HG02763 (cell line): ENCODE data around the gene EML6.

Experiments
- ATAC-seq: cut with Tn5 transposase; IDR thresholded peaks from one replicate; pipeline ENCODE4 v1.9.1; 2021; ENCODE audit warnings: mild to moderate bottlenecking, moderate library complexity; ENCODE audit not compliant: unreplicated experiment

EML6 gene

GRCh38 chr2:54957321-54957999, 234.0 kb downstream of the EML6 start:
- no peak for ATAC-seq

- ATAC-seq: no peak
Observed at GRCh38 chr2:54958717-54959371, 235.4 kb downstream of the EML6 start.

- no peak for ATAC-seq
Observed at GRCh38 chr2:54960164-54960563, 236.7 kb downstream of the EML6 start.

- no peak for ATAC-seq
Observed at GRCh38 chr2:54962511-54962910, 239.0 kb downstream of the EML6 start.

- ATAC-seq: no peak
Observed at GRCh38 chr2:54962935-54963440, 239.5 kb downstream of the EML6 start.

GRCh38 chr2:54963476-54963875, 240.0 kb downstream of the EML6 start:
- ATAC-seq: no peak

- ATAC-seq: no peak
Observed at GRCh38 chr2:54964271-54964670, 240.8 kb downstream of the EML6 start.

- ATAC-seq: no peak
Observed at GRCh38 chr2:54964816-54965215, 241.4 kb downstream of the EML6 start.

GRCh38 chr2:54965425-54965824, 242.0 kb downstream of the EML6 start:
- ATAC-seq: no peak

GRCh38 chr2:54966165-54966832, 242.8 kb downstream of the EML6 start:
- no peak for ATAC-seq

- ATAC-seq: no peak
Observed at GRCh38 chr2:54966837-54967236, 243.4 kb downstream of the EML6 start.

GRCh38 chr2:54967269-54967668, 243.8 kb downstream of the EML6 start:
- ATAC-seq: no peak

GRCh38 chr2:54967759-54968365, 244.4 kb downstream of the EML6 start:
- ATAC-seq: no peak

- ATAC-seq: no peak
Observed at GRCh38 chr2:54968561-54969218, 245.2 kb downstream of the EML6 start.

GRCh38 chr2:54969295-54969939, 246.0 kb downstream of the EML6 start:
- no peak for ATAC-seq

- no peak for ATAC-seq
Observed at GRCh38 chr2:54969940-54970338, 246.5 kb downstream of the EML6 start.

GRCh38 chr2:54975175-54975574, 251.7 kb downstream of the EML6 start:
- no peak for ATAC-seq

GRCh38 chr2:54975598-54976492, 252.4 kb downstream of the EML6 start:
- no peak for ATAC-seq

GRCh38 chr2:54977149-54977548, 253.7 kb downstream of the EML6 start:
- peak; percentile 91 for ATAC-seq
